Skin of body (tissue), 3 donors: ENCODE results near the gene XIST. TPM values are rescaled to one million over a fixed set of nuclear protein-coding genes. Genes with fewer than 3 reads are reported as not detected.
"Not testable (repeated sequence)": the region's sequence is repeated elsewhere in the genome, so short reads cannot be mapped to it uniquely, and the experiment has no call there.

Source experiments
- DNase-seq: peaks from one replicate; lab custom pipeline; 2025; lab: John Stamatoyannopoulos, UW
- small RNA-seq: library from RNA; depleted of rRNA; stranded (forward); fragments of <200 nt; gene quantifications from one replicate; pipeline ENCODE3, GENCODE V24; 2014; ENCODE audit warnings: low replicate concordance
- total RNA-seq: library from RNA; depleted of rRNA; stranded (reverse); fragments of >200 nt; gene quantifications from one replicate; pipeline ENCODE4 v1.2.3, GENCODE V29; 2014

XIST gene
- total RNA-seq, 1 donor from 2014 or later, result 394 TPM

DNA sequence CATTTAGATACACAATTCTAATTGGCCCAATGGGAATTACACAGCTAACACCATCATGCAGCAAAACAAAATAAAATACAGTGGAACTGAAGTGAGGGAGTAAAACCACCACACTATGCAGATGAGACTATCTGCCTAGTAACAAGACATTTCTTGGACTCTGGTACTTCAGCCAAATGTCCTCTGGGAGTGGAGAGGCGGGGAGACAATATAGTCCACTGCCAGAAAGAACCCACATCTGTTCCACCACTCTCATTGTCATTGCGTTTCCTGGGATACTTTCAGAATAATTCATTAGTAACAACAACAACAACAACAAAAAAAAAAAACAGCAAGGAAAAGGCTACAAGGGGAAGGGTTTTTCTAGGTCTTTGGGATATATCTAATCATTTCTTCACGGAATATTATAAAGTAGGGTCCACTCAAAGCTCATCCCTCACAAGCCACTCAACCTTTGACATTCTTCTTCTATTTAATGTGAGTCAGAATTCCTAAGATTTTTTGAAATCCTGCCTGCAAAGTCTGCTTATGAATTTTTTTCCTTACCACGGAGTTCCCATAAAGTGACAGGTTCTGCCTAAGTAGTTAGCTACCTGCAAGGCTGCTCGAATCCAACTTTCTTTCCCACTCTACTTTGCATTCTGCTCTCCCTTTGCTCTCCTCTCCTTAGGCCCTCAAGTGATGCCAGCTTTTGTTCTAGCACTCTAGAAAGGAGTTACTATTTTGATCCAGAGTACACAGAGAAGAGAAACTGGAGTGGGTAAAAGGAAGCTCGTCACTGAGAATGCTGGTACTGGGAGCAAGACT is 34.9 kb downstream of the XIST start:
- no peak for DNase-seq

DNA sequence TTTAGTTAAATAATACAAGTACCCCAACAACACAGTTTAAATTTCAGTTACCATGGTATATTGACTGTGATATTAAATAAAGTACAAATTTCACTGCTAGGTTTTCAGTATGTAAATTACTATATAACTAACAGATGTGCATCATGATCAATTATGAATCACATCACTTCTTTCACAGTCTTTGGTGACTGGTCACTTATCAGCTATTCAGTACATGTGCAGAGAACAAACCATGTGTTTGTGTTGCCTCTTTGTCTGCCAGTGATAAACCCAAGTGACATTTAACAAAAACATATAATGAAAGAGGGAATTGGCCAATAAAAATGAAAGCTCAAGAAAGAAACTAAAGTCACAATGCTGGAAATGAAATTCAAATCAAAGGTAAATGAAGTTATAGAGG is 40.3 kb downstream of the XIST start:
- no peak for DNase-seq

DNA sequence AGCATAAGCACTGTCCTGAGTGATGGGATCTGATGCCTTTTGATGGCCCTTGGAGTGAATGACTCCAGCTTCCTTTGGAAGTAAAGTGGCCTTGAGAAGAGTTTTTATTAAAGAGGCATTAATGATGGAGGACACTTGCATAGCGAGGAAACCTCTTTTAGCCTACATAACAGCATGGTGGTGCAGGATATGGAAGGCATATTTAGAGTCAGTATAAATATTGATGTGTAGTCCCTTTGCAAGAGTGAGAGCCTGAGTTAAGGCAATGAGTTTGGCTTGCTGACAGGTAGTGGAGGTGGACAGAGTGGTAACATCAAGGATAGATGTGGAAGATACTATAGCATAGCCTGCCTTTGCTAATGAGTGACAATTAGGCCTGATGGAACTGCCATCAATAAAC is 48.4 kb downstream of the XIST start:
- DNase-seq, result not testable (repeated sequence)

DNA sequence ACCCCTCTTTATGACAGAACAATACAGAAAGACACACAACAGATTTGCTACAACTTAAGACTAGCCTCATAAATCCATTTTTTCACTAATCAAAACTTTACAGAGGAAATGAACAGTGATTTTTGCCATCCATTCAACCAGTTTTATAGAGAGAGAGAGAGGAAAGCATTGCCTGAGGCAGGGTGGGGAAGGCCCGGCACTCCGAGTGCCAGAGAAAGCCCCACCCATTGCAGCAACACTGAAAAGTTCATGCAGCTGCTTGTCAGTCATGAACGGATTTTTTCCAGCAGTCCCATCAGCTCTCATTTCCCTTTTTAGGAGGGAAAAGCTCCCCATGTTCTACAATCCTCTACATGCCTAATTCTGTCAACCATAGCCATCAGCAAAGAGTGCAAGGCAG is 52.6 kb downstream of the XIST start:
- DNase-seq, result no peak

DNA sequence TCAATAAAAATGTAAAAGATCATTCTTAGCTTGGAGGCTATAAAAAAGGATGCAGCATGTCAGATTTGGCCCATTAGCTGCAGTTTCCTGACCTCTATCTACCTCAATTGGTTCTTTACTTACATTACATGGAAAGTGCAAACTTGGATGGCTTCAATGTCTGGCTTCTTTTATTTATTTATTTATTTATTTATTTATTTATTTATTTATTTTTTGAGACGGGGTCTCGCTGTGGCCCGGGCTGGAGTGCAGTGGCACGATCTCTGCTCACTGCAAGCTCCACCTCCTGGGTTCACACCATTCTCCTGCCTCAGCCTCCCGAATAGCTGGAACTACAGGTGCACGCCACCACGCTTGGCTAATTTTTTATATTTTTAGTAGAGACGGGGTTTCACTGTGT is 60.0 kb downstream of the XIST start:
- not testable (repeated sequence) for DNase-seq

DNA sequence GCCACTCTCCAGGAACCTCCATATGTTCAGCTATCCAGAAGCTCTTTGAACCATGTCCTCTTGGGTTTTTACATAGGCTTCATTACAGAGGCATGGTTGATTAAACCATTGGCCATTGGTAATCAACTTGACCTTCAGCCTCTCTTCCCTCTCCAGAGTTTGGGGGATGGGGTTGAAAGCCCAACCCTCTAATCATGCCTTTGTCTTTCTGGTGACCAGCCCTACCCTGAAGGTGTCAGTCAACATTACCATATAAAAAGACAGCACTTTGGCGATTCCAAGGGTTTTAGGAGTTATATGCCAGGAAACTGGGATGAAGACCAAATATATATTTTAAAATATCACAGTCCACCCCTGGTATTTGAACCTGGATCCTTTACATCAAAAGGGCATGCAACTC is 67.0 kb downstream of the XIST start:
- DNase-seq, result no peak

Small RNA genes lying within 50 kb of the gene (small RNA-seq; reads per million reads assigned to genes)
- gene RF01880, result not detected
